ENCODE data around the gene MMD.
"Not testable (repeated sequence)": the region's sequence is repeated elsewhere in the genome, so short reads cannot be mapped to it uniquely, and the experiment has no call there.

Gene MMD

DNA sequence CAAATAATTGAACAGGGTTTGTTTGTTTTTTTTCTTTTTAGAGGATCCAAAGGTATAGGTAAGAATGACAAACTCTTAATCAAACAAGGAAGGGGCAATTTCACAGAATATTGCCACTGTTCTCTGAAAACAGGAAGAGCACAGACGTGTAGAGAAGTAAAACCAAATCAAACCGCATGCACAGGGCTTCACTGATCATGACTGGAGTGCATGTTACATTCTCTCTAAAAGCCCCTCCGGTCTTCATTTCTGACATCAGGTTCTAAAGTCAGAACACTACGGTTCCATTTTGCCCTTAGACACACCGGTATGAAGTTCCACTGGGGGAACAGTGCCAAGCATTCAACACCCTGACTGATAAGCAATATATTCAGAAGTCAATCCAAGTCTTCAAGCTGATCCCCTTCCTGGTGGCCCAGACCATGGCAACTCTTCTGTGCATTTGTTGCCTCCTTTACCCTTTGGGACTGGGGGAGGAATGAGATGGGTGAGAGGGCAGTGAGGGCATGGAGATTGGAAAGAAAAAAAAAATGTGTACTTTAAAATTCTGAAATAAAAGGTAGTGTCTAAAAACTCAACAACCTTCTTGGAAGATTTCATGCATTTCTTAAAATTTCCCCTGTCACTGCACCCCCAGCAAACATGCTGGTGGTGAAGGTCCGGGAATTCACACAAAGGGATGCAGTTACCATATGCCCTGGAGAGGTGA, 1.4 kb downstream of the MMD start:
- no peak for DNase-seq

DNA sequence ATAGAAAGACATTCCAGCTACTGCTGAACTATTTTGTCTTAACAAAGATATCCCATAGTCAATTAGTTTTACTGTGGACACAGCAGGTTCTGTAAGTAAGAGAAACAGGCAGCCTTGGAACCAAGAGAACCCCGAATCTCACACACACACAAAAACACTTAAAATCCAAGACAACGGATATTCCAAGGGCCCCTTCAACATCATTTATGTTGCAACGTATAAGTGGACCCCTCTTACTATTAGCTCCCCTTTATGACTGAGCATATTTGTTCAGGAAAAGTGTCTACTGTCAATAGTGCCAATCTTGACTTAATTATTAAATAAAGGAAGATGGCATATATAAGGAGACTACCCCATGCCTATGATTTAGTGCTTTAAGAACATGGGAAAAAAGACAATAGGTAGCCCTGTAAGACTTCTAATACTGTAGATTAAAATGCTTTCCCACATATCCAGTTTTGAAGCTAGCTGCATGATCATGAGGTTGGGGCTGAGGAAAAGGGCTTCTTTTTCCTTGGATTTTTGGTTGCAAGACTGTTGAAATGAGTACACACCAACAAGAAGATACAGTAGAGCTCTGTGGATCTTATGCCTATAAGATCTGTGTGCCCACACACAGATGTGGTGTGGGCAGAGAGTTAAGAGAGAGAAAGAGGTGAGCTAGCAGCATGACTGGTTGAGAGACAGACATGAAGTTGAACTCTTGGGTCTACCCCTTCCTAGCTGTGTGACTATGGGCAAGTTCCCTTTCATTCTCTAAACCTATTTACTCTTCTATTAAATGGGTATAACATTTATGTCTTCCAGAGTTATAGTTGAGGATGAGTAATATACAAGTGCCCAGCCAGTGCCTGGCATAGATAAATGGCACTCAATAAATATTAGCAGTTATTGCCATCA, 3.0 kb downstream of the MMD start:
- no peak for DNase-seq

DNA sequence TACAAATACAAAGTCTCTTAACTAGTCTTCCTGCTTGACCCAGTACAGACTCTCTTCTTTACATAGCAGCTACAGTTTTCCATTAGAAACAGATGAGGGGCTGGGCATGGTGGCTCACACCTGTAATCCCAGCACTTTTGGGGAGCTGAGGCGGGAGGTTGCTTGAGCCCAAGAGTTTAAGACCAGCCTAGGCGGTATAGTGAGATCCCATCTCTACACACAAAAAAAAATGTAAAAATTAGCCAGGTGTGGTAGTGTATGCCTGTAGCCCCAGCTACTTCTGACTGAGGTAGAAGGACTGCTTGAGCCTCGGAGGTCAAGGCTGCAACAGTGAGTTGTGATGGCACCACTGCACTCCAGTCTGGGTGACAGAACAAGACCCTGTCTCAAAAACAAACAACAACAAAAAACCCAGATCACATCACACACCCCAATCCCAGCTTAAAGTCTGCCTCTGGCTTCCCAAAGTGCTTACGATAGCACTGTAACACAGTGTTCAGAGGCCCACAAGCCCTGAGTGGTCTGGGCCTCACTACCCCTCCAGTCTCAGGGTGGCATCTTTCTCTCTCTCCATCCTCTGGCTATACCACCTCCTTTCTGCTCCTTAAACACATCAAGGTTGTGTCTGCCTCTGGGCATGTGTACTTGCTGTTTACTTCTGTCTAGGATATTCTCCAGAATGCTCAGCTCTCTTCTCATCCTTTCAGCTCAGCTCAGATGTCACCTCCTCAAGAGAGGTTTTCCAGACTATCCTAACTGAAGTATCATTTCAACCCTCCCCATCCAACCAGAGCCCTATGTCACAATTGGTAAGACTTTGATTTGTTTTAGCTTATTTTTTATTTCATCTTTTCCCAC, 4.0 kb downstream of the MMD start:
- no peak for DNase-seq

DNA sequence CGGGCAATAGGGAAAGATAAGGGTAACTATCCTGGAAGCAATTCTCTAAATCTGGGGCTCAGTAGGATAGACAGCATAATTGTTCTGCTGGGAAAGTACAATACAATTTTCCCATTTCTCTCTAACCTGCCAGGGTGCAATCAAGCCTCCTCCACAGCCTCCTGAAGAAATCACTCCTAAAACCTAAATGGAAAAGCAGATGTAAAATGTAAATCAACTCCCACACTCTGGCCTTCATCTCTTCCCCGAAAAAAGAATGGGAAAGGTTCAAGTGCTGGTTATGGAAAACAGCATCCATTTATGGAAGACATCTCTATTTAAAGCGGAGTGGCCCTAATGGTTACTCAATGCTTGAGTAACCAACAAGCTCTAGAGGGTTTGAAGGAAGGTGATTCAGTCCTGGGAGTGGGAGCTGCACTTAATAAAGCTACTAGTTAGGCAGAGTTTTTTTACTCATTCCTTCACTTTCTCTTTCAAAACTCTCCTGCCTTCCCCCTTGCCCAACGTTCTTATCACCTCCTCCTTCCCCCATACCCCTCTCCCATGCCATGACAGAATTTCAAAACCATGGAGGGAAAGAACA, 5.1 kb downstream of the MMD start:
- no peak for DNase-seq

DNA sequence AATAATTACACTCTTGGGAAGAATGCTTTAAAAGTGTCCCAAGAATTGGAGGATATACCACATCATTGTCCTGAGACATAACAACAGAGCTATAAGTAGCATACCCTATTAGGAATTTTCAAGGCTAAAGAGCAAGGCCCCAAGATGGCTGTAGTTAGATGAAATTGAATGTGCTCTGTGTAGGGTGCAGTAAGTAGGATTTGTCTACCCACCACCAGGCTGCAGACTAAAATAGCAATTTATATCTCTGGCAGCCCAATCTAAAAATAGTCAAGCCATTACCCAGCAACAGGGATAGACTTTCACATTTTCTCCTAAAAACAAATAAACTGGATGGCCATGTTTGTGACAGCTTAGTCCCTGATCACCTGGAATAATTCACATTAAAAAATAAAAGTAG, 5.6 kb downstream of the MMD start:
- no peak for DNase-seq

DNA sequence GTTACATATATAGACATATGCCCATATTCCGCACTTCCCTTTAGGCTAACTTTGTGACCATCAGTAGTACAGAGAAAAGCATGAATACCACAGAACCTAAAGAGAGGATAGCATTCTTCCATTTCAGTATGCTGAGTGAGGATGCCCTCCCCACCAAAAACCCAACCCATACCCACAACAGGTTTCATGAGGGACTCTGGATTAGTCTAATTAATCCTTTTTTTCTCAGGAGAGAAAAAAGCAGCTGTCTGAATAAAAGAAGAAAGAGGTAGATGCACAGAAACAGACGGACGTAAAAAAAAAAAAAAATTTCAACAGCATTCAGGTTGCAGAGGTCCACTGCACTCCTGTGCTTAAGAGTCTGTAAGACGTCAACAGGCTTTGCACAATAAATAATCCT, 6.7 kb downstream of the MMD start:
- DNase-seq: no peak

DNA sequence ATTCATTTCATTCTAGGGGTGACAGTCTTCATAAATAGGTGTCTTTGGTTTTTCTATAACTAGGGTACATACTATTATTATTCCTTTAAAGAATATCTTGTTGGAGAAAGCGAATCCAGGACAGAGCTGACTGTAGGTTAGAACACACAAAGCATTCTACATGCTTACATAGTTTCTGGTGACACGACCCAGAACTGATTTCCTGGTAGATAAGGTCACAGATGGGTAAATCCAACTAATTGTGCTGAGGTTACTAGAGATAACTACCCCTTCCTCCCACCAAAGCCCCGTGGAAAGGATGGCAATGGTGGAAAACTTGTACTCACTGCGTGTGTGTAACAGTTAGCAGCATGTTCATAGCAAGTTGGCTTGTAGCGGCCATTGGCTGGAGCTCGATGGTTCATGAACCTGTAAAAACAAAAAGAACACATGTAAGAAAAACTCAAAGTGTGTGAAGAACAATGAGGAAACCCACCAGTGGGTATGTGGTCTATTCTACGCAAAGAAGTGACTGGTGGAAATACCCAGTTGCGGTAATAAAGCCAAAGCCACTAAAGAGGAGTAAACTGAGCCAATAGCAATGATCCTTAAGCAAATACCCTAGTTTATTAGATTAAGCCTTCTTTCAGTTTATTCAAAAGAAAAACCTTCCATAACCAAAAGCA, 7.7 kb downstream of the MMD start:
- DNase-seq: no peak

DNA sequence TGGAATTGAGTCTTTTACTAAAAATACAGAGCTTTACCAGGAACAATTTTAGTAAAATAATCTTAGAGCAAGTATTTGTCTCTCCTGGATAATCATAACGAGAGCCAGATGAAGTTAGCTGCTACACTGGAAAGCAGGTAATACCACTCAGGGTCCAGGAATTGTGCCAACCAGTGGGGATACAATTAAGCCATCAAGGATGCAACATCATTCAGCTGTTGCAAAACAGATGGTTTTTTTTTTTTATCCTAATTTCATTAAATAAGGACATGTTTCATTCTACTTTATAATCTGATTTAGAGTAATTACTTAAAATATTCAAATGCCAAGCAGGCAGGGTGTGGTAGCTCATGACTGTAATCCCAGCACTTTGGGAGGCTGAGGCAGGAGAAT, 10.2 kb downstream of the MMD start:
- DNase-seq: no peak

DNA sequence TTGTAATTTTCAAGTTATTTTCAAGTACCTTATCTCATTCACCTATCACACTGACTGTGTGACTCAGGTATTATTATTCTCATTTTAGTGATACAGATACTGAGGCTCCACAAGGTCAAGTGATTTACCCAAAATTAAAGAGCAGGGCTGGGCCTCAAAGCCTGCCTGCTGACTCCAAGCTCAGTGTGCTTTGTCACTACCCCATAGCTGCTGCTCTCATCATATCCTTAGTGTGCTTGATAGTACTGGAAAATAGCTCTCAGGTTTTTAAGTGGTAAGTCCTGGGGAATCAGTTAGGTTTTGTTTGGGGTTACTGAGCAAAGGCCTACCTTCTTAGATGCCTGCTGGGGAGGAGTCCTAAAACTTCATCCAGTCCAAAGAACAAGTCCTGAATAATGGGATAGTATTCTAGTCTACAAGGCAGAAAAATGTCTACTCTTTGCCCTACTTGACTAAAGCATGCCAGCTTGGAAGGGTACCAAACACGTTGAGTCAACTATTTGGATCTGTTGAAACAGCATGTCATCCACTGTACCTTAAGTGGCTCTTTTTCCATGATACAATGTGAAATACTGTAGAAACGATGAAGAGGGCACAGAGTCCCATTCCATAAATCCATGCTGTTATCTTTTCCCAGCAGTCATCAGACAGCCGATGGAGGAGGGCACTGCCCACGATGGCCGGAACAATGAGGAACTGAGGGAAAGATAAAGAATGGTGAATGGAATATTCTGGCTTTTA, 10.7 kb downstream of the MMD start:
- no peak for DNase-seq

DNA sequence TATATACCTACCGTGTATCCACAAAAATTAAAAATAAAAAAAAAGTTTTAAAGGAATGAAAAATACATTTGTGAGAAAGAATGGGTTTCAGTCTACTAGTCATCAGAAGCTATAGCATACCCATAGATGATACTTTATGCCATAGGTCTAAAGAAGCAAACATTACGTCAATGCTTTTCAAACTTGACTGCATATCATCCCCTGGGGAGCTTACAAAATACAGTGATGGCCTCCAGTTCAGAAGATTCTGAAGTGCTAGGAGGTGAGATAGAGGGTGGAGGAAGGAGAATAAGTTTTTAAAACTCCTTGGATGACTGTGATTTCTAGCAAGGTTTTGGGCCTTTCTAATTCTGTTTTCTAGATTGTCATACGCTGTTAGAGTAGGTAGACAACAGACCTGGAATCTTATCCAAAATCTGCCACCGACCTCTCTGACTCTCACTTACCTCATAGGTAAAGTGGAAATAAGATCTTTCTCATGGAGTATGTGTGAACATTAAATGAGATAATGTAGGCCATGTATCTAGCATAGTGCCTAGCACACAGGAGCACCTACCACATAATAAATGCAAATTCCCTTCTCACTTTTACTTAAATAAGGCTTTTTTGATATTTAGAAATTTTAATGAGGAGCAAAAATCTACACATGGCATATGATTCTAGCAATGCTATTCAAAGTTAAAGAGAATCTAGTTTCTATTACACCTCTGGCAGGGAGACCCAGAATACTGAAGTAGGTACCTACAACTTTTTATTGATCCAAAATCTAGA, 12.4 kb downstream of the MMD start:
- DNase-seq: no peak

DNA sequence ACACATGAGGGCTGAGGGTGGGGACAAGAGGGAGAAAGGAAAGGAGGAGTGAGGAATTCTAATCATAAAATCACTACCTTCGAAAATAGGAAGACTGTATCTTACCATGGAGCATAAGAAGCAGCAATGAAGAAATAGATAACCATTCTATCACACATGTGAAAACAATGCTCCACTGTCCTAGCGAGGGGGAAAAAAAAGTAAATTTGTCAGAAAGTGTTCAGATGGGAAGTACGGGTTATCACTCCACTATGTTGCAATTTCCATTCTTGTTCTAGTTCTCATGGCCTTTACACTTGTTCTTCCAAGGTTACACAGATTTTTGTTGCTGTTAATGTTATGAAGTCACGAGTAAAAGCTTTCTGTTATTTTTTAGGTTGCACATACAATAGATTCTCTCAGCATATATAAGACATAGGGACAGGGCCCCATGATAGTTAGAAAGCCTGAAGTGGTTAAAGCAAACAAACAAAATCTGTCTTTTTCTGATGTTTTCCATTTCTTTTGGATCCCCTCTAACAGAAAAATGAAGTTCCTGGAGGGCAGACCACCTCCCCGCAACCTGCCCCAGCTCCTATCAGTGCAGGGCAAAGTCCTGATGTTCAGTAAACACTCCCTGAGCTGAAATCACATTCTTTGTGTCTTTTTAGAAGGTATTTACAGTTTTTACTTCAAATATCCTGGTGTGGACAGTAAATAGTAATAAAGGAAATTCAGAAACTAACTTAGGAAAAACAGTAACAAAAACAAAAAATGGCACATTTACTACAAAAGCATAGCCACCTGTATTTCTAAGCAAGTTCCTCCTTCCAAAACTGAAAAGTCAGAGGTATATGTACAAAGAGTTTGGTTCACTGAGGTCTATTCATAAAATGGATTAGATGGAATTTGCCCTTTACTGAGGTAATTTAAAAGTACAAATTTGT, 13.7 kb downstream of the MMD start:
- DNase-seq: no peak

DNA sequence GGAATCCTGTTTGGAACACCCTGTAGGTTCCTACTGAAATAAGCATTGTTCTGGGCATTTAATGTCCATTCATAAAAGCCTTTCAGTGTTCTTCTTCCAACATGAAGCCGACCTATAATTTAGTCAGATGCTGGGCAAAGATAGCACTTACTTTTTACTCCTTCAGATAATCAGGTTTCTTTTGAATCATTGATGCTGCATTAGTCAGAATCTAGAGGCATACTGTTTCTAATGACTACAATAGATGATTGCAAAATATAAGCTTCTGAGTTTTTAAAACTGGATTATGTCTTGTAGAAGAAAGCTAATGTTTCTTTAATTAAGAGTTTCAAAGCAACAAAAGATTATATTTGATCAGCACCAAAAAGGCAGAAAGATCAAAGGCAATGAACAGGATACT, 16.0 kb downstream of the MMD start:
- no peak for DNase-seq

DNA sequence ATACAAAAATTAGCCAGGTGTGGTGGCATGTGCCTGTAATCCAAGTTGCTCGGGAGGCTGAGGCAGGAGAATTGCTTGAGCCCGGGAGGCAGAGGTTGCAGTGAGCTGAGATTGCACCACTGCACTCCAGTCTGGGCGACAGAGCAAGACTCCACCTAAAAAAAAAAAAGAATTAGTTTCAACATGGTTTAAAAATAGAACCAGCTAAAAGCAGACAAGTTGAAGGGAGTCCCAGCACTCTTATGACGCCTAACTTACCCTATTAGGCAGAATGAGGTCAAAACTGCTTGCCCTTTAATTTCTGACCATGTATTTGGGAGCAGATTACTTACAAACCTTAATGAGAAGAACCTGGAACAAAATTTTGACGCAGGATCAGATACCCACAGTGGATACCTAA, 17.4 kb downstream of the MMD start:
- not testable (repeated sequence) for DNase-seq

DNA sequence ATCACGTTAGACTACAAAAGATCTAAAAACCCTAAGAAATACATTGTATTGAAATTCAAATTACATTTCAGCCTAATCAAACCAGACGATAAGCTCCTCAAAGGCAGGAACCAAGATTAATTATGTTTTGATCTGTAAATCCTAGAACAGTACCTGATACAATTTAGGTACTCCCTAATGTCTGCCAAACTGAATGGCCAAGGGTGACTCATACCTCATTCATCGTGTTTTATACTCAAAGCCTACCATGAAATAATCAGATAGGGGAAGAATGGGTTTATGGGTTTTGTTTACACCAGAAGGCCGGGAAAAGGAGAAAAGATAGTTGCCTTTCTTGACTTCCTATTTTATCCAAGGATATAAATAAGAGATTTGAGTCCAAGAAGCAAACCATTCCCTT, 19.3 kb downstream of the MMD start:
- no peak for DNase-seq

DNA sequence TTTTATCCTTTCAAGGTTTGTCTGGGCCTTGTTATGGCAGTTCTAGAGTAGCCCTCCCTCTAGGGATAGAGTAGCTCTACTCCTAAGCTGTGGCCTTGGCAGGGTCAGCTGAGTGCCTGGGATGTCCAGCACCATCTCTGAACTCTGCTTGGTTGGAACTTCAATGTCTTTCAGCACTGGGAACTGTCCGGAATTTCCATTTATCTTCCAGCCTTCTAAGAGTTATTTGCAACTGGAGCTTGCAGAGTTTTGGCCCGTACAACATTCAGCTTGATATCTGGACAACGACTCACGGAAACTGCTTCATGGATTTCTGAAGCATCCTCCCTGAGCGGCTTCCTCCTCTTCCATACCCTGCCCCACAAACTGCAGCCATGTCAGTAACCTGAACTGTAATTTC, 22.9 kb downstream of the MMD start:
- DNase-seq: no peak

DNA sequence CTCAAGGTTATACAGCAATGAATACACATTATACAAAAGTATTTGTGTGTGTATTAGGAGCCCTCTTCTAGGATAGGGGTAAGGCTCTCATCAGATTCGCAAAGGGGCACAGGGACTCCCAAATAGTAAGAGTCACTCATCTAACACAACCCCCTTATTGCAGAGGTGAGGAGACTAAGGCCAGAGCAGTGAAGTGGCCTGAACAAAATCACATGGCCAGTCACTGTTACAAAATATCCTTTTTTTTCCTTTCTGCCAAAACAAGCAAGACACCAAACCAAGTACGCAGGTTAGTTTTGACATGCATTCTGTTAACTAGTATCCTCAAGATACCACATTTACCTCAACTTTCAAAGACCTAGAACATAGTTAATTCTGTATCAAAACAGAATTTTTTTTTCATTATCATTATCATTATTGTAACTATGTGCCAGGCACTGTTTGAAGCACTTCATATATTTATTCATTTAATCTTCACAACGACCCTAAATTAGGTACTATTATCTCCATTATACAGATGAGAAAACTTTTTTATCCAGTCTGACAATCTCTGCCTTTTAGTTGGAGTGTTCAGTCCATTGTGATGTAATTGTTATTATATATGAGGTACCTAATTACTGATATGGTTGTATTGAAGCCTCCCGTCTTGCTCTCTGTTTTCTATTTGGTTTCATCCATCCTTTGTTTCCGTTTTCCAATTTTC, 25.7 kb downstream of the MMD start:
- DNase-seq: no peak

DNA sequence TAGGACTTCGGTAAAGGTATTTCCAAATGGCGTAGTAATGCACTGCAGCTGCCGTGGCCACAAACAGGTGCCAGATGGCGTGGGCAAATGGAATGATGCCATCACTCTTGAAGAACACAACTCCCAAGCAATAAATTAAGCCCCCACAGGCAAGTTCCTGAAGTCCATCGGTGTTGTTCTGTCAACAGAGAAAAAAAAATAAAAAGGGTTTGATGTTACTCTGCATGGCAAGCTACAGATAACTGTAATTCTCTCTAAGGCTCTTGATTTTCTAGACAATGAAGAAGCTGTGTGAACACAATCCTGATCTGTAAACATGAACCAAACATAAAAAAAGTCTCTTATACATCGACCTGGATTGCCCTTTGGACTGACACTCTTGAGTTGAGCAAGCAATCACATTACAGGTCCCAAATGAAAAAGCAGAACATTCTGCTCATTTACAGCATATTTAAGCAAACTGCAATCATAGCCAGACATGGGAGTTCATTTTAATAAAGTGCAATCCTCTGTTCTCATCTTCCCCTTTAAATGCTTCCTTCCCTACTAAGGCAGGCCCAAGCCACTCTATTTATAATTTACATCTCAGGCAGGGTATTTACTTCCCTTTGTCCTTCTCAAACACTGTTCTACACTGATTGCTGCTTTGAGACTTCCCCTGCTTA, 27.1 kb downstream of the MMD start:
- no peak for DNase-seq

DNA sequence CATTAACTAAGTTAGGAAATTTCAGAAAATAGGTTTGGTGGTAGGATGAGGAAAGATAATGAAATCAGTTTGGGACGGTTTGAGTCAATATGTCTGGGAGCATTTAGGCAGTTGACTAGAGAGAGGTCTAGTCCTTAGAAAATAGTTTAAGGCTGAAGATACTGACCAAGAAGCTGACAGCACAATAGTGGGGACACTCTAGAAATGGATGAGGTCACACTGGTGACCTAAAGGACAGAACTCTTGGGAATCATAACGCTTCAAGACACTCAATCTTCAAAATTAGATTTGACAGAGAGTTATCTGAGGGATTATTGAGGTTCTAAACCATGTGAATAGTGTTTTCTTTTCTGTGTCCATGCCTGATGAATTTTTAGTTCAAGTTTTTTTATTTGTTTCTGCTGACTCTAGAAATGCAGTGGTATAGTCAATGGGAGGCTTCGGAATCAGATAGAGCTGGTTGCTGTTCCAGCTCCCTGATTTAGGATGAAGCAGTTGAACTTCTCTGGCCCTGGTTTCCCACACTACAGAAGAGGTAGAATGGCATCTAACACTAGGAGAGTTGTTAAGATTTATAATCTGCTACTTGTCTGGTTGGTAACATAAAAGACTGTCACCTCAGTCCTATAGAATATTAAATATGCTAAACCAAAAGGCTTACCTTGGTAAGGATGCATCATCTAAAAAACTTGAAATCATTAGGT, 29.7 kb downstream of the MMD start:
- DNase-seq: no peak

Measured in activated CD4-positive, CD25-positive, alpha-beta regulatory T cell treated with anti-CD3 and anti-CD28 coated beads, Interleukin-2, amount 50 U/mL, for 72 hours (primary cell).